ENCODE measurements around the gene TPM2.

The TPM2 gene

DNA sequence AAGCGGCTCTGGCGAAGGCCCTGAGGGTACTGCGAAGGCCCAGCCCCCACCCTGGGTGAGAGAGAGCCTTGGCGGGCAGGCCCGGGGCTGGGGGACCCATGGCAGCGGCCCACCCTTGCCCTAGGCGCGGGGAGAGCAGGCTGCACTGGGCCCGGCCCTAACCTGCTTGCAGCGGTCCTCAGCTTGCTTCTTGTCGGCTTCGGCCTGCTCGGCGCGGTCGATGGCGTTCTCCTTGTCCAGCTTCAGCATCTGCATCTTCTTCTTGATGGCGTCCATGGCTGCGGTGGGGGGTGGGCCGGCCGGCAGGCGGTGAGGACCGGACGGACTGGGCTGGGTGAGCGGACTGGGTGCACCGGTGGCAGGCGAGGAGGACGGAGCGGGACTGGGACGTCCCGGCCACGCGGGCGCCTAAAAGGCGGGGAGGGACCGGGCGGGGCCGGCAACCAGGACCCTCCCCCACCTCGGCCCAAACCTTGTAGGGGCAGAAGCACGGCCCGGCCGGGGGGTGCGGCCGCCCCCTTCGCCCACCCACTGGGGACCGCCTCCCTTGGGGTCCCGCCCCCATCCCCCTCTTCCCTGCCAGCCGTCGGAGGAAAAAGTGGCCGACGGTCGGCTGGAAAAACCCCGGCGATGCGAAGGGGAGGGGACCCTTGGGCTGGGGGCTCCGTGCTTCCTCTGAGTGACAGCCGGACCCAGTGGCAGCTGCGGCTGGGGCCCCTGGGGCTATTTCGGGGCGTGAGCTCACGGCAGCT, at the start of gene TPM2:
Gene TPM2, minus strand, starts transcription at position 384 of the 752 bp plus-strand sequence. Its CDS starts 108 bp downstream, at position 276.
- ATAC-seq: no peak

DNA sequence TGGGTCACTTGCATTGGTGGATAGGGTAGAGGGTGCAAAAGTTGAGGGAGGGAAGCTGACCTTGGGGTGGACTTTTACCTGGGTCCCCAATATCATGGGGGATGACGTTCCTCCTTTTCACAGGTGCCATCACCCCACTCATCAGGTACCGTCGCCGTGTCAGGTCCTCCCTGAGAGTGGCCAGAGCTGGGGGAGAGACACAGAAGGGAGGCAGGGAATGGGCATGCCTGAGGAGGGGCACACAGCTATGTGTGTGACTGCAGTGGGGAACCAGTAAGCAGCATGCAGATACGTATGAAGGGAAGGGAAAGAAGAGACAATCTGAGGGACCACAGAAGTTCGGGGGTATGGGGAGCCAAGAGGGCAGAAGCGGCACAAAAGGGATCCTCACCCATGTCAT, 49.2 kb upstream of the TPM2 start:
- ATAC-seq: no peak

DNA sequence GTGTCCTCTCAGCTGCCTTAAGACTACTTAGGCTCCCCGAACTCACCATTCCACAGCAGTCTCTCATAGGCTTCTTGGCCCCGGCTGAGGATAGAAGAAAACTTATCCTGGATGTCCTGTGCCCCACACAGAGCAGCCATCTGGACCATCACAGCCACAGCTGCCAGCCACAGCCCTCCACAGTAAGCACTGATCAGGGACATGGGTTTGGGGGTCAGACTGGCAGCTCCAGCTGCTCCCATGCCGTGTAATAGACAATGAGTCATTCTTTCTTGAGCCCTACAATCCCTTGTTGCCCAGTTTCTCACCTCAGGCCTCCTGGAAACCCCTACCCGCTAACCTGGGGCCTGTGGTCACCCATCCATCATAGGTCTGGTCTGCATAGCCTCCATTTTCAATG, 48.5 kb upstream of the TPM2 start:
- ATAC-seq: no peak

DNA sequence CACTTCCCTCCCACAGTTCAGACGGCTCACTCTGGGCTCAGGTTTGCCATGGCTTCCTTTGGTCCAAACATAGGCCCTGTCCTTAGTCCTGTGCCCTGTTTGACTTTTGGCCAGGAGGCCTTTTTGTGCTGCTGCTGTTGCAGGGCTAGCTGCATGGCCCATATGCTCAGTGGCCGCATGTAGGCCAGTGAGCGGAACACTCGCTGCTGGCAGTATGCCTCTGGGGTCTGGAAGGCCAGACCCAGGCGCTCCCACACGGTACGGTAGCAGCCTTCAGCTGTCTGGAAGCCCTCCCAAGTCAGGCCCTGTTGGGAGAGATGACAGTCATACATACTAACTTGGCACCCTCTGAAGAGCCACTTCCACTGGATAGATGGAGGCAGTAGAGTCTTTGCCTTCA, 47.4 kb upstream of the TPM2 start:
- ATAC-seq: no peak

DNA sequence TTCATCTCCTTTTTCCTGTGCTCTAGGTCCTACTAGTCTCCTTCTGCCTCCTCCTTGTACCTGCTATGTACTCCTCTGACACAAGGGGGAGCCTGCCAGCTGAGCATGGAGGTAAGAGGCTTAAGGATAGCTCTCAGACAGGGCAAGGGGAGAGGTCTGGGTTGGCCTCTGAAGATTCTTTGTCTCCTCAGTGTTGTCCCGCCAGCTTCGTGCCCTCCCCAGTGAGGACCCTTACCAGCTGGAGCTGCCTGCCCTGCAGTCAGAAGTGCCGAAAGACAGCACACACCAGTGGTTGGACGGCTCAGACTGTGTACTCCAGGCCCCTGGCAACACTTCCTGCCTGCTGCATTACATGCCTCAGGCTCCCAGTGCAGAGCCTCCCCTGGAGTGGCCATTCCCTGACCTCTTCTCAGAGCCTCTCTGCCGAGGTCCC, 46.5 kb upstream of the TPM2 start:
- no peak for ATAC-seq

DNA sequence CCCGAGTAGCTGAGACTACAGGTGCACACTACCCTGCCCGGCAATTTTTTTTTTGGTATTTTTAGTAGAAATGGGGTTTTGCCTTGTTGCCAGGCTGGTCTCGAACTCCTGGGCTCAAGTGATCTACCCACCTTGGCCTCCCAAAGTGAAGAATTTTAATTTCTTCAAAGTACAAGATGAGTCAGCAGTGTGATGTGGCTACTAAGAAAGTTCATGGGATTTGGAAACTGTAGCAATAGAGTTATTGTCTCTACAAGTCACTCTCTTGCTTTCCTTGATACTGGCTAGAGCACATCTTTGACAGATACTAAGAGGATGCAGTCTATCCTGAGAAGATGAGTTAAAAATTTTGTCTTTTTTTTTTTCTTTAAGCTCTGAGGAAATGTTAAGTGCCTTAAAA, 44.4 kb upstream of the TPM2 start:
- no peak for ATAC-seq

DNA sequence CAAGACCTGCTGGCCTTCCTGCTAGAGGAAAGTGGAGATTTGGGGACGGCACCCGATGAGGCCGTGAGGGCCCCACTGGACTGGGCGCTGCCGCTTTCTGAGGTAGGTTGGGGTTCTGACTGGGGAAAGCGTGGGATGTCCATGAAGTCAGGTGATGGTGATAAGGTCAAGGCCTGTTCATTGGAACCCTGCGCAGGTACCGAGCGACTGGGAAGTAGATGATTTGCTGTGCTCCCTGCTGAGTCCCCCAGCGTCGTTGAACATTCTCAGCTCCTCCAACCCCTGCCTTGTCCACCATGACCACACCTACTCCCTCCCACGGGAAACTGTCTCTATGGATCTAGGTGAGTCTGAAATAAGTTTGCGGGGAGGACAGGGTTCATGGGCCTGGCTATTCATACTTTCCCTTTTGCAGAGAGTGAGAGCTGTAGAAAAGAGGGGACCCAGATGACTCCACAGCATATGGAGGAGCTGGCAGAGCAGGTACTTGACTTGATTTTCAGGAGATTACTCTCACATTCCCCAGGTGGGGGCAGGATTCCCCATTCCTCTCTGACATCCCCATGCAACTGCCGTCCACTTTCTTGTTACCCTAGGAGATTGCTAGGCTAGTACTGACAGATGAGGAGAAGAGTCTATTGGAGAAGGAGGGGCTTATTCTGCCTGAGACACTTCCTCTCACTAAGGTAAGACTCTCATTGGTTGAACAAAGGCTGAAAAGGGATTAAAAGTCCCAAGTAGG, 43.2 kb upstream of the TPM2 start:
- ATAC-seq: no peak

DNA sequence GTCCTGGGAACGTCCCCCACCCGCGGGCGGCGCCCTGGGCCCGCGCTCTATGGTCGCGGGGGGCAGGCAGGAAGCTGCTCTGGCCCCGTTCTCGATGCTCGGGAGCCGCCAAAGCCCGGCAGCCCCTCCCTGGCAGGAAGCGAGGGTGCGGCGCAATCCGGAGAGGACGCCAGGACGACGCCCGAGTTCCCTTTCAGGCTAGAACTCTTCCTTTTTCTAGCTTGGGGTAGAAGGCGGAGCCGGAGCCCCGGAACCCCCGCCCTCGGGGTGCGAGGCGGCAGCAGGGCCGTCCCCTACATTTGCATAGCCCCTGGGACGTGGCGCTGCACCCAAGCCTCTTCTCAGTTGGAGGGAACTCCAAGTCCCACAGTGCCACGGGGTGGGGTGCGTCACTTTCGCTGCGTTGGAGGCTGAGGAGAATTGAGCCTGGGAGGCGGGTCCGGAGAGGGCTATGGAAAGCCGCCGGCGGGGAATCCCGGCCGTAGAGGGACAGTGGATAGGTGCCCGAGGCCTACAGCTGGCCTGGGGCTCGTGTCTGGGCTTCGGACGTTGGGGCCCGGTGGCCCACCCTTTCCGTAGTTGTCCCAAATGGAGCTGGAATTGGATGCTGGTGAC, 42.6 kb upstream of the TPM2 start, which contains the start of the genes CREB3 and TLN1:
Gene CREB3, plus strand, starts transcription at position 482 of the 615 bp plus-strand sequence. Its CDS starts 107 bp downstream, at position 589.
Gene TLN1, minus strand, starts transcription at position 11 of the 615 bp plus-strand sequence. CDS start 6,501 bp downstream, outside the sequence.
- ATAC-seq: peak; percentile 91 to 92

DNA sequence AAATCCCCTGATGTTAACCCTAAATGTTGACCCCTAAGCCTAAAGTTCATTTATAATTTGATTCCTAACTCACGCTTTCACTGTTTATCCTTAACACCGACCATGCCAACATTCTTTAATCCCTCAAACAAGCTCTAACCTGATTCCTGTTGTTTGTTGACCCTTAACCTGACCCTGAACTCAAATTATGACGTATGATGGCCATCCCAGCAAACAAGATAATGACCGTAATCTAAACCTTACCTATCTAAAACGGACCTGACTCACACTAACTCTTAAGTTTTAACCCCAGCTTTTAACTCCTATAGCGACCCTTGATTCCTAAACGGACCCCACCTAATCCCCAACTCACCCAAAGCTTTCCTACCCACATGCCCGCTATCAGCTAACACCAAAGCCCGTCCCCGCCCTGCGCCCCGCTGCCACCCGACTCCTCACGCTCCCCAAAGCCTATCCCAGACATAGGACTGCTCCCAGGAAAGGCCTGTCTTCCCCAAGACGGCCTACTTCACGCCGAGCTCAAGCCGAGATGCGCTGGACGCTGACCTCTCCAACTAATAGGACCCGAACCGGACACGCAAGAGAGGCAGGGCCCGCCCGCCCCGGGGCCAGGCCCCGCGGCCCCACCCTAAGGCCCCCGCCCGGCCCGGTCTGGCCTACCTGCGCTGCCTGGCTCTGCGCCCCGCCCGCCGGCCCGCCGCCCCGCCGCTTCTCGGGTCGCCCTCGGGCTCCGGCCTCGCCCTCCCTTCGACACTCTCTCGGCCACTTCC, 41.9 kb upstream of the TPM2 start:
- ATAC-seq: no peak

DNA sequence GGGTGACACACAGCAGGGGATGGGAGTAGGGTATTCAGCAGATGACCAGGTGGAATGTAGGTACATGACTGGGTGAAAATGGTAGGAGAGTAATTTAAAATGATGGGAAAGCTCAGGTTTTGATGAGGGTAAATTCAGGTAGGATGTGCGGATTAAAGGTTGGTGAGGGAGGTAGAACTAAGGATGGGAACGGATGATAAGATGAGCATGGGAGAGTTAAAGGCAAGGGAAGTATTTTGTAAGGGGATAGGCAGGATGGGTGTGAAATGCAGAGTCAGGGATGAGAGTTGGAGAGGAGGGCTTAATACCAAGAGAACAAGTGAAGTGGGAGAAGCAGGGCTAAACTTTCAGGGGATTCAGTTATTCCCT, 40.7 kb upstream of the TPM2 start:
- ATAC-seq: no peak

DNA sequence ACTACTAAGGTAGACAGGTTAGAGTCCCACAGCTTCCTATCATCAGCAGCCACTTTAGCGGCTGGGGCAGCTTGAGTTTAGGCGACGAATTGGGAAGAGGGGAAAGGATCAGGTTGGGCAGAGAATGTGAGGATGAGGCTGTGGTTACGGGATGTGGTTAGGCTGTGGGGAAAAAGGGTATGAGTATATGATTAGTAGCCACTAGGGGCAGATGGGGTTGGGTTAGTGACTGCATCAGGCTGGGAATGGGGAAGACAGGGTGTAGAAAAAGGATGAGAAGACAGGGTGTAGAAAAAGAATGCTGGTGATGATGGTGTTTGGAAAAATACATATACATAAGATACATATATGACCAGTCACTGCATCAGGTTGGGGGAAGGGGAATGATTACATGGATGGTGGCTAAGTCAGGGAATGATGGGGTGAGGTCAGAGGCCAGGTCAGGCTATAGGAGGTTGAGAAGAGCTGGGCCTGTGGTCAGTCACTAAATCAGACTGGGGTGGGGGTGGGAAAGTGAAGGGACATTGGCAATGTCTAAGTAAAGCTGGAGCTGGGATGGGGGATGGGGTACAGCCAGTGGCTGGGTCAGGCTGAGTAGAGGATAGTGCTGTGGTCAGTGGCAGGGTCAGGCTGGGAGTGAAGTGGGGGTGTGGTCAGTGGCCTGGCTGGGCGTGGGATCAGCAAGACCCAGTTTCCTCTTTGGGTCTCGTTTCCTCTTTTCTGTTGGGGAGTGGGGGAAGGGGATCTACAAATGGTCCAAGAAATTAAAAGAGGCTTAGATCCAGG, 40.2 kb upstream of the TPM2 start:
- ATAC-seq: no peak

DNA sequence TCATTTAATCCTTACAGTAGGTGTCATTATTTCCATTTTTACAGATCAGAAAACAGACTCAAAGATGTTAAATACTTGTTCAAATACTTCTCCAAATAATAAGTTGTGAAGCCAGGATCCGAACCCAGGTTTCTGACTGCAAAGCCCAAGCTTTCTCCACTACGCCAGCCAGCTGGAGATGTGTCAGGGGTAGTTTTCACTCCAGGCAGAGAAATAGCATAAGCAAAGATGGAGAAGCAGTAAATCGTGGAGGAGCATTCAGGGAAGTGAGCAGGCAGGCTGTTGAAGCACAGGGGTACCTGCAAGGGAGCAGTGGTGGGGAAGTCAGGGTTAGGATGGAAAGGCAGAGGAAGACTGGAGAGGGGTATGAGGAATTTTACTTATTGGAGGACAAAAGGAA, 39.4 kb upstream of the TPM2 start:
- no peak for ATAC-seq

DNA sequence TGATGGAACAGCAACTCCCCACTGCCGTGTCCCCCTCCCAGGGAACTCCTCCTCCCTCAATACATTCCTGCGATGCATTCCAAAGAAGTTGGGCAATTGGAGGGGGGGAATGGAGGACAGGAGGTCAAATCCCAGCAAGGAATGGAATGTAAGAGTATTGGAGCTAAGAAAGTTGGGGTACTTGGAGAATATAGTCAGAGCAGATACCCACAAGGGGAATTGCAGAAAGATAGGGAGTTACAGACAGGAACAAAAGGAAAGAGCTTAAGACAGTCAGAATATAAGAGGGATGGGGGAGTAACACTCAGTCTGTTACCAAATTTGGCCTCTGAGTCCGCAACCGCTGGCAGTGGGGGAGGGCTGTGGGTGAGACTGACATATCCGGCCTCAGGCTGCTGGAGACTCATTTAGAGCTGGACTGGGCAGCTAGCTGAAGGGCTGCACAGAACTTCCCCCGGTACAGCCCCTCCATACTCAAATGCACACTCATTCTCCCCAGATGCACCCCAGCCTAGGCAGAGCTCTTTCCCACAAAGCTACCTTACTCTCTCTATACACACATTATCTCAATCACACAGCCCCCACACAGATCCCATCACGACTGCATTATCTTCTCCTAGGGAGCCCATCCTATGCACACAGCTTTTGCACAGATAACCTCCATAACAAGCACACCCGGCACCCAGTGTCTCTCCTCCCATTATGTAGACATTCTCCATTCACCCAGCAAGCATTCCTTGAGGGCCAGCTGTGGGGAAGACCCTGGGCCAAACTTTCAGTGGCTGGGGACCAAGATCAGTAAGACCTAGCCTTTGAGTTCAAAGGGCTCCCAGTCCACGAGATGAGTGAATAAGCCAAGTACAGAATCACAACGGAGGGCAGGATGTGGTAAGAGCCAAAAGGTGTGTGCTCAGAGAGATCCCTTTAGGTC, 38.6 kb upstream of the TPM2 start:
- ATAC-seq: no peak

DNA sequence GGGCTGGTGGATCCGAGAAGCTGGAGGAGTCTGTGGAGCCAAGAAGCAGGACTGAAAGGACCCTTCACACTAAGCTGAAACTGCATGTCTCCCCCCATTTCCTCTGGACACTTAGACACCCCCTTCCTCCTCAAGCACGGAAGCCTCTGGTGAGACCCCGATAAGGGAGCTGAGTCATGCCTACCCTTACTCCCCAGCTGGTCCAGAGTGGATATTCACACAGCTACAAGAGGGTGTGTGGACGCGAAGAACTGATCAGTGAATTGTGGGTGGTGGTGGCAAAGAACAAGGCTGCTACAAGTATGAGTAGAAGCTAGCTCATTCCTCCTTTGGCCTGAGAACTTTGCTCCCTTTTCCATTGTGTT, 37.9 kb upstream of the TPM2 start:
- no peak for ATAC-seq

DNA sequence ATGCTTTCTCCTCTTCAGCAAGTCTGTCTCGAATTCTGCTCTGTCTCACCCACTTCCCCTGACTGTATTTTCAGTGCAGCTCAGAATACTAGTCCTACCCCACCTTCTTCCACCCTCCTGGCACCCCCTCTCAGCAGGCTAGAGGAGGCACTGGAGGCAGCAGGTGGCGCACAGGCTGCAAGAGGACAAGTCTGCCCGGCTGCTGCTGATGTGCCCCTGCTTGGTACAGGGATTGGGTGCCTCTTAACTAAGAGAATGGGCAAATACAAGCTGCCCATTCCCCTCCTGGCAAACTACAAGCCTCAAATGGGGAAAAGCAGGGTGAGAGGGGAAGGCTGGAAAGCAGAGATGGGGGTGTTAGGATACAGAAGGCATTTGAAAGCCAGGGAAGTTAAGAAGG, 37.2 kb upstream of the TPM2 start:
- ATAC-seq: peak; percentile 41 to 54

DNA sequence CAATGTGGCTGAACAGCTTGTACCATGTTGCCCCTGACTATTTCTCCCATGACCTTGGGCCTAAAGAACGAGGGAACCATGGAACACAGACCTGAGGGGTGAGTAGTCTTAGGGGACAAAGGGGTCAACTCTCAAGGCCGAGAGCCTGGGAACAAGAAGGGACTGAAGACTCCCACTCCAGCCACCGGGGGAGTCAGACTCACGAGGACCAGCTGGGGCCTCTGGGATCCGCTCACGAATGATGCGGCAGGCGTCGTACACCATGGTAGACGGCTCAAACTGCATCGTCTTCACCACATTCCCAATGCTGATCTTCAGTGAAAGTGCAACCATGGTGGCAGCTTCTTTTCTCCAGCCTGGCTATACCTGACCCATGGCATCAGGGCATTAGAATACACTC, 35.6 kb upstream of the TPM2 start:
- no peak for ATAC-seq

DNA sequence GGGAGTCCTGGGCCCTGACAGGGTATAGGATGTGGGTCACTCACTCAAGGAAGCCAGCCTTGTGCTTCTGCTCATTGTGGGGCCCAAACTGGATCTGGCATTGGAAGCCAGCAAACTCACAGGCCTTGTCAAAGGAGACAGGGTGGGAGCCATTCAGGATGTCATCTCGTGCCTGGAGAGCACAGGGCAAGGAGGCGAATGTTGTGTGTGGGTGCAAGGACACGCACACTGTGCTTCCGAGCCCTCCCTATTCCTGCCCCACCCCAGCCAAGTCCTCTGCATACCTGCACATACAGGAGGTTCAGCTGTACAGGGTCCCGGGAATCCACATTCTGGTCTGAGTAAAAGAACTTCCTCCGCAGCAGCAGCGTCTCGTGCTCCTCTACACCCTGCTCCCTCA, 34.2 kb upstream of the TPM2 start:
- no peak for ATAC-seq

DNA sequence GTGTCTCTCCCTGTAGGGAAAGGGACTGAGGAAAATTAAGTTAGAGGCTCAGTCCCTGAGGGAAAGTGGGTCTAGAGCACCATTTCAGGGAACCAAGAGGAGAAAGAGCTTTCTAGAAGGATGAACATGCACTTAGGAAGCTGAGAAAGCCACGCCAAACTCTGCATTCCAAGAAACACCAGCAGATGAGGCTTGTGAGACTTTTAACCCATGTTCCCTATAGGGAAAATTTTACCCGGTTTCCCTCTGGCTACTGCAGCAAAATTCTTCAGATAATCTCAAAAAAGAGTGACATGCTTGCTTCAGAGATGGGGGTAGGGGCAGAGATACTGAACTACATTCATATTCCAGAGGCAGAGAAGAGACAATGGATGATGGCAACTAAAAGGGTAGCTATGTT, 33.7 kb upstream of the TPM2 start:
- ATAC-seq: no peak

DNA sequence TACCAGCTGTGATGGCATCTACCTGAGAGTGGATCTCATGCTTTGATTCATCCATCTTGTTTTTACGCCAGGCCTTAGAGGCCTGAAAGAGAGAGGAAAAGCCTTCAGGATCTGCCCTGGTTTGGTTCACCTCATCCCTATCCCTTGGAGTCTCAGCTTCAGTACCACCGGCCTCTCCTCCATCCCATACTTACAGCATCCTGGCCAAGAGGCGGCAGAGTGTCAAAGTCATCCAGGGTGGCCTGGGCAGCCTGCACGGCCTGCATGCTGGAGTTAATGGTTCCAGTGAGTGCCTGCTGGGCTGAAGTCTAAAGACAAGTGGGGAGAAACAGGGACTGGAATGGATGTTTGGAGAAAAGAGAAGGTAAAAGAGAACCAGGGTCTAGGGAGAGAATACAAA, 29.8 kb upstream of the TPM2 start:
- ATAC-seq: no peak

DNA sequence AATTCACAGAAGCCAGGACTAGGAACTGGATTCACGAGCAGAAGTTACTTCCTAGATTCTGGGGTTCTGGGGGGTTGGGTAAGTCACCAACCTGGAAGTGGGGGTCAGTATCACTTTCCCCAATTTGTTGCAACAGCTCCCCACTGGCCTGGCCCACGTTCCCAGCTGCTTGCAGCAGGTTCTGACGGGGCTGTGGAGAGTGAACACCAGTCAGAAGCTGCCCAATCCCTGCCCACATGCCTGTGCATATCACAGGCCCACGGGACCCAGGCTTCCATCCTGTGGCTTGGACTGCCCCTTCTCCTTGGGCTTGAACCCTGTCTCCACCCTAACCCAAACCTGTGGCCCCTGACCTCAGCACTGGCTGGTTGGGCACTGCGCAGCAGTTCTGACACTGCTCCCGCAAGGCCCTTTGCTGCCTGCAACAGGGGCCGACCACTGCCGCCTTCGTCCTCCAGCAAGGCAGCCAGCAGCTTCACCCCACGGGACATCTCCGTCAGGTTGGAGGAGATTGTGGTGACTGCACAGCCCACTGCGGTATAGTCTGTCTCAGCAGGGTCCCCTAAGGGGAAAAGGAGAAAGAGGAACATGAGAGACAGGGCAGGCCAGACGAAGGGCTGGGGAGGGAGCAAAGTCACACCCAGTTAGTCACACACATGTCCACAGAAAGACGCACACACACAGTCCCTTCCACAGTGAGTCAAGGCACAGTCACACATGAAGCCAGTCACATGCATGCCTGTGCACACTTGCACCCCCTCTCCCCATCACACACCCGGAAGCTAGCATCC, 29.2 kb upstream of the TPM2 start:
- peak; percentile 28 to 48 for ATAC-seq
